ENCODE data around the gene TUBA4B.

Gene TUBA4B

DNA sequence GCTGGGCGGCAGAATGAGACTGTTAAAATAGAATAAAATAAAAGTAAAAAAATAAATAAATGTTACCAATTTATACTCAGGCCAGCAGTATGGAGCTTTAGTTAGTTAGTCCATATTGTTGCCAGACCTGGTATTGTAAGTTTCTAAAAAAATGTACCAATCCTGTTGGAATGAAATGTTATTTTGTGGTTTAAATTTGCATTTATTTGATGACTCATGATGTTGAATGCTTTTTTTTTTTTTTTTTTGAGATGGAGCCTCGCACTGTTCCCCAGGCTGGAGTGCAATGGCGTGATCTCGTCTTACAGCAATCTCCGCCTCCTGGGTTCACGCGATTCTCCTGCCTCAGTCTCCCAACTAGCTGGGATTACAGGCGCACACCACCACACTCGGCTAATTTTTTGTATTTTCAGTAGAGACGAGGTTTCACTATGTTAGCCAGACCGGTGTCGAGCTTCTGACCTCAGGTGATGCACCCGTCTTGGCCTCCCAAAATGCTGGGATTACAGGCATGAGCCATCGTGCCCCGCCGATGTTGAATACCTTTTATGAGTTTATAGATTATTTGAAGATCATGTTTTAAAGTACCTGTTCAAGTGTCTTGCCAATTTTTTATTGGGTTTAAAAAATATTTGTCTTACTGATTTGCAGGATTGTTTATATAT, 61.9 kb downstream of the TUBA4B start:
- DNase-seq (ENCODE audit: low read depth in 2 of 2), result no peak

All from stimulated activated CD4-positive, alpha-beta T cell treated with anti-CD3 and anti-CD28 coated beads, Interleukin-1b, Interleukin-23, amount 100 ng/mL, for 1 hour (primary cell).